ENCODE results near the gene P4HA3.

DNA sequence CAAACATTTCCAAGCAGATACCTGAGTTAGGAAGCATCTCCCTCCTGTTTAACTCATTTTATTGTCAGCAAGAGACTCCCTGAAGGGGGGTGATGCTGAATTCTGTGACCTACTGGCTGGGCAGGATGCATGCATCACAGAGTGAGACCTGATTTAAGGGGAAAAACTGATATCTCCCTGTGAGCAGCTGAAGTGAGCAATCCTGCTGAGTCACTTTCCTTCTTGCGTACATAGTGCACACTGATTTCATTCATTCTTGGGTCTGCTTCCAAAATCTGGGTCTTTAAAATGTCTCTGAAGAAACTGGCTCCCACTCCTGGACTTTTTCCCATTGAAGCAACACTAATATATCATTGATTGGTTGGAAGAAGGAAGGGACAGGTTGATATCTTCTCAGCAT lies 23.3 kb downstream of the P4HA3 start:
- TF ChIP-seq, protein P1, sequence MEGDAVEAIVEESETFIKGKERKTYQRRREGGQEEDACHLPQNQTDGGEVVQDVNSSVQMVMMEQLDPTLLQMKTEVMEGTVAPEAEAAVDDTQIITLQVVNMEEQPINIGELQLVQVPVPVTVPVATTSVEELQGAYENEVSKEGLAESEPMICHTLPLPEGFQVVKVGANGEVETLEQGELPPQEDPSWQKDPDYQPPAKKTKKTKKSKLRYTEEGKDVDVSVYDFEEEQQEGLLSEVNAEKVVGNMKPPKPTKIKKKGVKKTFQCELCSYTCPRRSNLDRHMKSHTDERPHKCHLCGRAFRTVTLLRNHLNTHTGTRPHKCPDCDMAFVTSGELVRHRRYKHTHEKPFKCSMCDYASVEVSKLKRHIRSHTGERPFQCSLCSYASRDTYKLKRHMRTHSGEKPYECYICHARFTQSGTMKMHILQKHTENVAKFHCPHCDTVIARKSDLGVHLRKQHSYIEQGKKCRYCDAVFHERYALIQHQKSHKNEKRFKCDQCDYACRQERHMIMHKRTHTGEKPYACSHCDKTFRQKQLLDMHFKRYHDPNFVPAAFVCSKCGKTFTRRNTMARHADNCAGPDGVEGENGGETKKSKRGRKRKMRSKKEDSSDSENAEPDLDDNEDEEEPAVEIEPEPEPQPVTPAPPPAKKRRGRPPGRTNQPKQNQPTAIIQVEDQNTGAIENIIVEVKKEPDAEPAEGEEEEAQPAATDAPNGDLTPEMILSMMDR (conservative IDR thresholded peaks at IDR 0.05; ENCODE audit: low read depth, low read length), result no peak
- TF ChIP-seq EZH2phosphoT487 (IDR thresholded peaks at IDR 0.05; ENCODE audit: borderline replicate concordance, low read length), result no peak

All from PC-3 (cell line).